OCI-LY3 (cell line): ENCODE measurements around the gene KIAA1191.

Source experiments
- H2AFZ ChIP-seq: fragments of 200-600, 300-600 bp; shearing (Covaris generic); 2 replicates; pipeline ENCODE4 v1.6.0; 2014; ENCODE audit warnings: antibody characterized with exemption, low read depth, low read length
- H3K27ac ChIP-seq: fragments of 200-600, 300-600 bp; sonication (generic); 2 replicates; pipeline ENCODE4 v1.5.1; 2014; ENCODE audit warnings: mild to moderate bottlenecking, low read length, moderate library complexity, mixed read lengths
- H3K27me3 ChIP-seq: fragments of 200-600, 300-600 bp; sonication (generic); 2 replicates; pipeline ENCODE4 v1.6.1; 2014; ENCODE audit warnings: low read depth, low read length, mixed read lengths
- H3K36me3 ChIP-seq: fragments of 200-600, 300-600 bp; sonication (generic); replicated peaks from 2 replicates; pipeline ENCODE3; 2014; ENCODE audit warnings: low read depth, low read length, mixed read lengths
- H3K4me1 ChIP-seq: fragments of 300-600, 200-600 bp; sonication (generic); 2 replicates; pipeline ENCODE4 v1.6.1; 2014; ENCODE audit warnings: low read length, mixed read lengths
- H3K4me2 ChIP-seq: fragments of 200-600, 300-600 bp; sonication (generic); 2 replicates; pipeline ENCODE4 v1.6.1; 2014; ENCODE audit warnings: low read length, mixed read lengths
- H3K4me3 ChIP-seq: fragments of 300-600, 200-600 bp; sonication (generic); 2 replicates; pipeline ENCODE4 v1.5.1; 2014; ENCODE audit warnings: antibody characterized with exemption, mild to moderate bottlenecking, low read length, moderate library complexity
- H3K79me2 ChIP-seq: fragments of 300-600, 200-600 bp; shearing (Covaris generic); 2 replicates; pipeline ENCODE4 v1.6.1; 2014; ENCODE audit warnings: mild to moderate bottlenecking, low read length, mixed read lengths
- H3K9ac ChIP-seq: fragments of 300-600, 200-600 bp; shearing (Covaris generic); 2 replicates; pipeline ENCODE4 v1.6.0; 2014; ENCODE audit warnings: mild to moderate bottlenecking, low read length, moderate library complexity
- H3K9me3 ChIP-seq: fragments of 200-600, 300-600 bp; shearing (Covaris generic); 2 replicates; pipeline ENCODE4 v1.6.1; 2014; ENCODE audit warnings: low read length, mixed read lengths; ENCODE audit not compliant: insufficient read depth
- H4K20me1 ChIP-seq: fragments of 200-600, 300-600 bp; sonication (generic); 2 replicates; pipeline ENCODE4 v1.6.1; 2016; ENCODE audit warnings: low read length, mixed read lengths; ENCODE audit not compliant: insufficient read depth
- EZH2phosphoT487 ChIP-seq: fragments of 200-600 bp; shearing (Covaris generic); IDR thresholded peaks from 2 replicates; pipeline ENCODE4 v1.6.1; 2018; ENCODE audit warnings: antibody characterized with exemption, mixed run types, low read depth
- TF ChIP-seq, protein P1 (sequence below): fragments of 200-600, 300-600 bp; sonication (generic); IDR thresholded peaks from 2 replicates; pipeline ENCODE4 v1.5.1; 2014; ENCODE audit warnings: antibody characterized with exemption, low read length, low read depth

Gene KIAA1191

GRCh38 chr5:176401281-176402205 lies 40.0 kb upstream of the KIAA1191 start:
- Histone ChIP-seq H3K79me2 (no peaks in the 10 kb centered on the region), H3K36me3 (no peaks in the 10 kb centered on the region), H3K9me3 (no peaks in the 10 kb centered on the region), H3K9ac (no peak overlapping the region), H3K4me3 (no peak overlapping the region), H3K4me1 (peaks cover 1% of the 10 kb centered on the region; the same call in 1 of the 2 replicates), H3K27ac (no peak overlapping the region), H2AFZ (no peak overlapping the region), H3K27me3 (no peaks in the 10 kb centered on the region), H3K4me2 (no peak overlapping the region), H4K20me1 (no peaks in the 10 kb centered on the region)
- TF ChIP-seq, protein P1, sequence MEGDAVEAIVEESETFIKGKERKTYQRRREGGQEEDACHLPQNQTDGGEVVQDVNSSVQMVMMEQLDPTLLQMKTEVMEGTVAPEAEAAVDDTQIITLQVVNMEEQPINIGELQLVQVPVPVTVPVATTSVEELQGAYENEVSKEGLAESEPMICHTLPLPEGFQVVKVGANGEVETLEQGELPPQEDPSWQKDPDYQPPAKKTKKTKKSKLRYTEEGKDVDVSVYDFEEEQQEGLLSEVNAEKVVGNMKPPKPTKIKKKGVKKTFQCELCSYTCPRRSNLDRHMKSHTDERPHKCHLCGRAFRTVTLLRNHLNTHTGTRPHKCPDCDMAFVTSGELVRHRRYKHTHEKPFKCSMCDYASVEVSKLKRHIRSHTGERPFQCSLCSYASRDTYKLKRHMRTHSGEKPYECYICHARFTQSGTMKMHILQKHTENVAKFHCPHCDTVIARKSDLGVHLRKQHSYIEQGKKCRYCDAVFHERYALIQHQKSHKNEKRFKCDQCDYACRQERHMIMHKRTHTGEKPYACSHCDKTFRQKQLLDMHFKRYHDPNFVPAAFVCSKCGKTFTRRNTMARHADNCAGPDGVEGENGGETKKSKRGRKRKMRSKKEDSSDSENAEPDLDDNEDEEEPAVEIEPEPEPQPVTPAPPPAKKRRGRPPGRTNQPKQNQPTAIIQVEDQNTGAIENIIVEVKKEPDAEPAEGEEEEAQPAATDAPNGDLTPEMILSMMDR, result no peak
- no peak for TF ChIP-seq EZH2phosphoT487

DNA sequence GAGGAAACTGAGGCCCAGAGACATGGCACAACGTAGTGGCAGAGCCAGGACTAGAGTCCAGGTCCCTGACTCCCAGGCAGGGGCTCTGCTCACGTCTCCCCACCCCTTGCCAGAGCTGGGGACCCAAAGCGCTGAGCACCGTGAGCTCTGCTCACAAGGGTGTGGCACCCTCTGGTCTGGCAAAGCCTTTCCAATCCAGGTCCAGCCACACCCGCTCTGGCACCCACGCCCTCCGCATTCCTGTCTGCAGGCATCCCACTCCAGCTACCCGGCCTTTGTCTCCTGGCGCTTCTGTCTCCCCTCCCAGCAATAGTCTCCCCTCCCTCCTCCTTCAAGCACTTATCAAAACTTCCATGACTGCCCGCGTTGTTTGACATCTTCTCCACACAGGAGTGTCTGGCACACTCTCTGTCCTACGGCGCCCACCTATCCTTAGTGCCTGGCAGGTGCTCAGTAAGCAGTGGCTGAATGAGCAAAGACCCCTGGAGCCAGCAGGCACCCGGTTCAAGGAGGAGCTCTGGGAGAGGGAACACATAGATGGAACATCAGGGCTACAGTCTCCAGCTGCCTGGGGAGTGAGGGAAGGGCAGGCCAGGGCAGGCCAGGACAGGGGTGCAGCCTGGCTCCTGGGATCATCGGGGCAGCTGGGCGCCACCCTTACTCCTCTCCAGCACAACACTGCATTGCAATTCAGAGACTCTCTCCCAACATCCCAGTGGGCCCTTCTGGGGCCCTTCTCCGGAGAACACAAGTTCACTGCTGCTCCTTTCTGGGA lies 39.0 kb upstream of the KIAA1191 start:
- Histone ChIP-seq H4K20me1 (no peaks in the 10 kb centered on the region), H3K27me3 (no peaks in the 10 kb centered on the region), H3K27ac (no peak overlapping the region), H3K36me3 (no peaks in the 10 kb centered on the region), H3K4me2 (no peak overlapping the region), H2AFZ (no peak overlapping the region), H3K79me2 (no peaks in the 10 kb centered on the region), H3K9ac (no peak overlapping the region), H3K4me1 (no peaks in the 10 kb centered on the region), H3K9me3 (no peaks in the 10 kb centered on the region), H3K4me3 (no peak overlapping the region)
- TF ChIP-seq, protein P1, result no peak
- TF ChIP-seq EZH2phosphoT487, result no peak

- H3K27me3 ChIP-seq, result no peaks in the 10 kb centered on the region
- no peak overlapping the region for H3K9ac ChIP-seq
- H3K79me2 ChIP-seq, result no peaks in the 10 kb centered on the region
- H2AFZ ChIP-seq, result no peak overlapping the region
- no peak overlapping the region for H3K27ac ChIP-seq
- H3K4me1 ChIP-seq, result no peaks in the 10 kb centered on the region
- H4K20me1 ChIP-seq, result no peaks in the 10 kb centered on the region
- no peak overlapping the region for H3K4me3 ChIP-seq
- no peak overlapping the region for H3K4me2 ChIP-seq
- no peaks in the 10 kb centered on the region for H3K36me3 ChIP-seq
- no peaks in the 10 kb centered on the region for H3K9me3 ChIP-seq
- TF ChIP-seq EZH2phosphoT487, result no peak
- TF ChIP-seq, protein P1, result no peak
Measured at GRCh38 chr5:176397736-176398420, 36.3 kb upstream of the KIAA1191 start.

DNA sequence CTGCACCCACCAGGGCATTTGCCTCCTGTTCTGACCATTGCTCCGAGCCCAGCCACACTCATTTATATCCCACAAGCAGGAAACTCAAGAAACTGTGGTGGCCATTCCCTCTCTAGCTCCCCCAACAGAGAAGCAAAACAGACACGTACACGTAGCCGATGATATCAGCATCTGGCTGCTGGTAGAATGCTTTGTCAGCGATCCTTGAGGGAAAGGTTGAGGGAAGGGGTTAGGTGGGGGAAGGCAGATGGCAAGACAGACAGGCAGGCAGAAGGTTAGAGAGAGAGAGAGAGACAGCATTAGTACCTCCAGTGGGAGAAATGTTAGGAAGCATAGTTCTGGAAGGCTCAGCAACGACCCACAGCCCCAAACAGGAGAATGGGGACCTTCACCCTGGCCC lies 34.8 kb upstream of the KIAA1191 start:
- H3K79me2 ChIP-seq, result no peaks in the 10 kb centered on the region
- no peaks in the 10 kb centered on the region for H3K4me1 ChIP-seq
- no peak overlapping the region for H2AFZ ChIP-seq
- H3K27ac ChIP-seq, result no peak overlapping the region
- no peaks in the 10 kb centered on the region for H4K20me1 ChIP-seq
- no peak for TF ChIP-seq EZH2phosphoT487
- TF ChIP-seq, protein P1, result no peak
- no peaks in the 10 kb centered on the region for H3K9me3 ChIP-seq
- H3K27me3 ChIP-seq, result no peaks in the 10 kb centered on the region
- no peak overlapping the region for H3K4me3 ChIP-seq
- H3K9ac ChIP-seq, result no peak overlapping the region
- H3K36me3 ChIP-seq, result peaks cover 6% of the 10 kb centered on the region
- no peak overlapping the region for H3K4me2 ChIP-seq
